DOHH2 (cell line): ENCODE data around the gene PPFIBP1.

ENCODE experiments used
- EZH2phosphoT487 ChIP-seq: fragments of 200-600 bp; sonication (generic); IDR thresholded peaks from 2 replicates; pipeline ENCODE4 v1.6.1; 2017; ENCODE audit warnings: borderline replicate concordance, mild to moderate bottlenecking, antibody characterized with exemption, low read length, moderate library complexity, mixed read lengths
- TF ChIP-seq, protein P1 (sequence below): fragments of 200-600 bp; sonication (generic); IDR thresholded peaks from one replicate; pipeline ENCODE4 v1.5.1; 2014; ENCODE audit warnings: antibody characterized with exemption, mild to moderate bottlenecking, low read depth, low read length; ENCODE audit not compliant: poor library complexity, severe bottlenecking

DNA sequence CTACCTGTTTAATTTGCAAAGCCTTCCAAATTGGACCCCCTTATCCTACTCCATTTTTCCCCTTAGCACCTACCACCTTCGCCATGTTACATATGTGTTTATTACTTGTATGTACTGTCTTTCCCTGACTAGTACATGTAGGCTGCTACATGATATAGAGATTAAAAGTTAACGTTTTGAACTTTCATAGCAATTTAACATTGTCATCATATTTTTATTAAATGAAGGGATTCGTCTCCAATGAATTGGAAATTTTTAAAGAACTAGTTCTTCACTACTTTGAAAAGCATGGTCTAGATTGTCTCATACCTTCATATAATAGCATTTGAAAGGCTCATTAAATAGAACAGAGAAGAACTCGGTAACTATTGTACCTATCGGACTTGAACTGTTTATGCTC lies 107.4 kb downstream of the PPFIBP1 start:
- TF ChIP-seq, protein P1, sequence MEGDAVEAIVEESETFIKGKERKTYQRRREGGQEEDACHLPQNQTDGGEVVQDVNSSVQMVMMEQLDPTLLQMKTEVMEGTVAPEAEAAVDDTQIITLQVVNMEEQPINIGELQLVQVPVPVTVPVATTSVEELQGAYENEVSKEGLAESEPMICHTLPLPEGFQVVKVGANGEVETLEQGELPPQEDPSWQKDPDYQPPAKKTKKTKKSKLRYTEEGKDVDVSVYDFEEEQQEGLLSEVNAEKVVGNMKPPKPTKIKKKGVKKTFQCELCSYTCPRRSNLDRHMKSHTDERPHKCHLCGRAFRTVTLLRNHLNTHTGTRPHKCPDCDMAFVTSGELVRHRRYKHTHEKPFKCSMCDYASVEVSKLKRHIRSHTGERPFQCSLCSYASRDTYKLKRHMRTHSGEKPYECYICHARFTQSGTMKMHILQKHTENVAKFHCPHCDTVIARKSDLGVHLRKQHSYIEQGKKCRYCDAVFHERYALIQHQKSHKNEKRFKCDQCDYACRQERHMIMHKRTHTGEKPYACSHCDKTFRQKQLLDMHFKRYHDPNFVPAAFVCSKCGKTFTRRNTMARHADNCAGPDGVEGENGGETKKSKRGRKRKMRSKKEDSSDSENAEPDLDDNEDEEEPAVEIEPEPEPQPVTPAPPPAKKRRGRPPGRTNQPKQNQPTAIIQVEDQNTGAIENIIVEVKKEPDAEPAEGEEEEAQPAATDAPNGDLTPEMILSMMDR: no peak
- no peak for TF ChIP-seq EZH2phosphoT487
